Fibroblast of lung (primary cell): ENCODE data around the gene AP3D1. TPM values are rescaled to one million over a fixed set of nuclear protein-coding genes. Genes with fewer than 3 reads are reported as not detected.
A peak's percentile ranks its signal among the peaks of the same experiment; 100 is the strongest.

ENCODE experiments used
- DNase-seq, 2 donors: peaks; one replicate each; pipeline versions ENCODE4 v3.0.0 to v3.0.0-alpha.2; 2010; ENCODE audit warnings: low read depth in 2 of 2
- H2AFZ ChIP-seq: 2 replicates; pipeline ENCODE4 v1.5.1; 2012; ENCODE audit warnings: low read length, control low read depth, inconsistent platforms
- H3K27ac ChIP-seq: 2 replicates; pipeline ENCODE4 v1.5.1; 2011; ENCODE audit warnings: low read length, control low read depth; ENCODE audit not compliant: insufficient read depth
- H3K27me3 ChIP-seq: 2 replicates; pipeline ENCODE4 v1.5.1; 2011; ENCODE audit warnings: mild to moderate bottlenecking, low read length; ENCODE audit not compliant: control insufficient read depth, insufficient read depth
- H3K36me3 ChIP-seq: 2 replicates; pipeline ENCODE4 v1.5.1; 2011; ENCODE audit warnings: low read length; ENCODE audit not compliant: control insufficient read depth, insufficient read depth
- H3K4me1 ChIP-seq: 2 replicates; pipeline ENCODE4 v1.5.1; 2011; ENCODE audit warnings: low read length; ENCODE audit not compliant: control insufficient read depth, insufficient read depth; ENCODE audit errors: extremely low read depth
- H3K4me2 ChIP-seq: 2 replicates; pipeline ENCODE4 v1.5.1; 2011; ENCODE audit warnings: low read length, control low read depth; ENCODE audit not compliant: insufficient read depth; ENCODE audit errors: extremely low read depth
- H3K4me3 ChIP-seq, 4 experiments: fragments of 200-600 bp in 1 of 4; sonication (generic) in 1 of 4; replicated peaks in 1 of 4; 2 replicates each; pipeline ENCODE4 v1.5.1; 2011 to 2016; ENCODE audit warnings: low read length in 4 of 4, low read depth in 3 of 4, mild to moderate bottlenecking in 3 of 4, control low read depth in 2 of 4, inconsistent platforms in 1 of 4, mixed read lengths in 1 of 4; ENCODE audit not compliant: insufficient read depth in 1 of 4; ENCODE audit errors: control extremely low read depth in 1 of 4
- H3K79me2 ChIP-seq: 2 replicates; pipeline ENCODE4 v1.5.1; 2012; ENCODE audit warnings: mild to moderate bottlenecking, low read length, inconsistent platforms; ENCODE audit not compliant: control insufficient read depth, insufficient read depth
- H3K9ac ChIP-seq: 2 replicates; pipeline ENCODE4 v1.5.1; 2011; ENCODE audit warnings: mild to moderate bottlenecking, low read length, control low read depth; ENCODE audit not compliant: insufficient read depth
- H3K9me3 ChIP-seq: 2 replicates; pipeline ENCODE4 v1.5.1; 2012; ENCODE audit warnings: low read depth, low read length; ENCODE audit not compliant: control insufficient read depth, insufficient read depth
- H4K20me1 ChIP-seq: 2 replicates; pipeline ENCODE4 v1.5.1; 2011; ENCODE audit warnings: low read length; ENCODE audit not compliant: control insufficient read depth, insufficient read depth; ENCODE audit errors: extremely low read depth
- EZH2 ChIP-seq: IDR thresholded peaks from 2 replicates; pipeline ENCODE4 v1.5.1; 2012; ENCODE audit warnings: low read length, control low read depth, mild to moderate bottlenecking; ENCODE audit errors: missing control alignments
- polyA plus RNA-seq, 2 donors: library from polyadenylated mRNA; depleted of rRNA in 1 of 2; stranded (reverse) in 1 of 2; unstranded in 1 of 2; fragments of >200 nt; gene quantifications; 2 replicates each; pipeline ENCODE4 v1.2.1, GENCODE V29; 2011 to 2012; ENCODE audit warnings: missing spikeins in 1 of 2
- total RNA-seq: library from RNA; depleted of rRNA; stranded (reverse); fragments of >200 nt; gene quantifications from 2 replicates; pipeline ENCODE4 v1.2.1, GENCODE V29; 2014
- TF ChIP-seq, protein P1 (sequence below), 2 donors: IDR thresholded peaks in 1 of 2; conservative IDR thresholded peaks in 1 of 2; 1 replicate in 1 of 2; 2 replicates in 1 of 2; pipeline ENCODE4 v1.5.1; 2011 to 2012; ENCODE audit warnings: low read length in 2 of 2, control low read depth in 1 of 2, inconsistent platforms in 1 of 2, low read depth in 1 of 2, mild to moderate bottlenecking in 1 of 2

AP3D1 gene
- total and polyA plus RNA-seq, 2 donors (not counting 1 experiment from before 2014, with no cell fraction given) = 68.0 to 99.9 TPM

DNA sequence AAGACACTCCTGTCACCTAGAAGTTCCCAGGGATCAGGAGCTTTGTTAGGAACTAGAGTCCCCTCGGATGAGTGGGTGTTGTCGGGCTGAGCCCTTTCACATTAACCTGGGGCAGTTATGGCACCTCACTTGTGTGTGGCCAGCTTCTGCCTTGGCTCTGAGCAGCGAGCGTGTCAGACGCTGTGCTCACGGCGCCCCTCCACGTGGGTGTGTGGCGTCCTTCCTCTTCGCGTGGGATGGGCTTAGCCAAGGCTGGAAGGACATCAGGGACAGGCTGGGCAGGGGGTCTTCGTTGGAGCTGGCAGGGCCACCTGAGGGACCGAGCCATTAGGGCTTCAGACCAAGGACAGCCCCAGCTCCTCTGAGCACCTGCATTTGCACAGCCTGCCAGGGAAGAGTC, 35.8 kb upstream of the AP3D1 start:
- Histone ChIP-seq H2AFZ (no peak overlapping the region), H3K4me1 (peaks cover 34% of the 10 kb centered on the region), H3K4me3 (no peak overlapping the region), H3K9ac (peak overlapping the region; percentile 1), H3K27ac (peak overlapping the region; percentile 75), H3K36me3 (peaks cover 39% of the 10 kb centered on the region), H4K20me1 (no peaks in the 10 kb centered on the region), H3K4me2 (no peak overlapping the region), H3K79me2 (peaks cover 80% of the 10 kb centered on the region), H3K27me3 (no peaks in the 10 kb centered on the region), H3K9me3 (no peaks in the 10 kb centered on the region)
- TF ChIP-seq EZH2 = no peak
- TF ChIP-seq, protein P1, sequence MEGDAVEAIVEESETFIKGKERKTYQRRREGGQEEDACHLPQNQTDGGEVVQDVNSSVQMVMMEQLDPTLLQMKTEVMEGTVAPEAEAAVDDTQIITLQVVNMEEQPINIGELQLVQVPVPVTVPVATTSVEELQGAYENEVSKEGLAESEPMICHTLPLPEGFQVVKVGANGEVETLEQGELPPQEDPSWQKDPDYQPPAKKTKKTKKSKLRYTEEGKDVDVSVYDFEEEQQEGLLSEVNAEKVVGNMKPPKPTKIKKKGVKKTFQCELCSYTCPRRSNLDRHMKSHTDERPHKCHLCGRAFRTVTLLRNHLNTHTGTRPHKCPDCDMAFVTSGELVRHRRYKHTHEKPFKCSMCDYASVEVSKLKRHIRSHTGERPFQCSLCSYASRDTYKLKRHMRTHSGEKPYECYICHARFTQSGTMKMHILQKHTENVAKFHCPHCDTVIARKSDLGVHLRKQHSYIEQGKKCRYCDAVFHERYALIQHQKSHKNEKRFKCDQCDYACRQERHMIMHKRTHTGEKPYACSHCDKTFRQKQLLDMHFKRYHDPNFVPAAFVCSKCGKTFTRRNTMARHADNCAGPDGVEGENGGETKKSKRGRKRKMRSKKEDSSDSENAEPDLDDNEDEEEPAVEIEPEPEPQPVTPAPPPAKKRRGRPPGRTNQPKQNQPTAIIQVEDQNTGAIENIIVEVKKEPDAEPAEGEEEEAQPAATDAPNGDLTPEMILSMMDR (conservative IDR thresholded peaks at IDR 0.05 in 1 of 2, IDR thresholded peaks at IDR 0.05 in 1 of 2; ENCODE audit: low read depth in 1 of 2, low read length in 2 of 2) = no peak
- no peak for DNase-seq

DNA sequence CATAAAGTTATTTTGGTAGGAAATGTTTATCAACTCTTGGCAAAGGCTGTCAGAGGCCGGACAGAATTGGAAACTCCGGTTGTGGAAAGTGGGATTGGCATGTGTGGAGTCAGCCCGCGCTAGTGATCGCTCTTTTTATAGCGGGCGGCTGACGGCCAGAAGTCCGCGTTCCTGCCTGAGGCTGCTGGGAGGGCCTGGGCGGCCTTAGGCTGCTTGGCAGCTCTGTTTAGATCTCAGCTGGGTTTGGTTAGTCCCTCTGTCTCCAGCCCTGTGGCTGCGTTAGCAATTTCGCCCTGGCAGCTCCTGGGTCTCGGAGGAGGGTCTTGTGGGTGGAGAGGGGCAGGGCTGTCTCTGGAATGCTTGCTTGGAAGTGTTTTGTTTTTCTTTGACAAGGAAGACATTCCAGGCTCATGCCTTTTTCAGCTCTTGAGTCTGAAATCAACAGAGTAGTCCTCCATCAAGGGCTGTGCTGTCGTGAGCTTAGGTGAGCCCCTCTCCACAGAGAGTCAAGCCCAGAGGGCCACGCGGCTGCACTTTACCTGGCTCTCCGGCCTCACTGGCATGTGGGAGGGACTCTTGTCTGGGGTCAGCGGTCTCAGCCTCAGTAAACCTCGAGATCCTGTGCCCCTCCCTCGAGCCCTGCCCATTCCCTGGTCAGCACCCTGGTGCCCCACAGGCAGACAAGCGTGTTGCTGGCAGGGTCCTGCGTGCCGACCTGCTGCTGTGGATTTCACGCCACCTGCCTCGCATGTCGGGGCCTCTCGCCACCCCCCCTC, 34.9 kb upstream of the AP3D1 start:
- H3K9me3 ChIP-seq = no peaks in the 10 kb centered on the region
- H3K4me3 ChIP-seq = peak overlapping the region in 3 of 4 experiments; percentile 34 to 47 (median 37)
- no peaks in the 10 kb centered on the region for H3K27me3 ChIP-seq
- H3K27ac ChIP-seq = peak overlapping the region; percentile 75
- peak overlapping the region; percentile 29 for H3K9ac ChIP-seq
- H3K36me3 ChIP-seq = peaks cover 33% of the 10 kb centered on the region
- peaks cover 80% of the 10 kb centered on the region for H3K79me2 ChIP-seq
- peak overlapping the region; percentile 94 for H3K4me2 ChIP-seq
- no peaks in the 10 kb centered on the region for H4K20me1 ChIP-seq
- H2AFZ ChIP-seq = no peak overlapping the region
- peak; percentile 96 to 97 for DNase-seq
- TF ChIP-seq EZH2 = no peak
- peaks cover 34% of the 10 kb centered on the region for H3K4me1 ChIP-seq

DNA sequence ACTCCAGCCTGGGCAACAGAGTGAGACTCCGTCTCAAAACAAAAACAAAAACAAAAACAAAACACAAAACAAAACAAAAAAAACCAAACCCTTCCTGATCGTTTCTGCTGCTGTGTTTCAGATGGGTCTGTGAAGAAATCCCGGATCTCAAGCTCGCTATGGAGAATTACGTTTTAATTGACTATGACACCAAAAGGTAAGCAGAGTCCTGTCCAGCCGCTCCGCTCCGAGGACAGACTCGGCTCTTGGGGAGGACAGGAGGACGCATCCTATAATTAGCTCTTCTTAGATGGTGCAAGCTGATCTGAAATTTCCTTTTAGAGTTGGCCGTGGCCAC, 34.3 kb upstream of the AP3D1 start:
- Histone ChIP-seq H3K4me3 (peak overlapping the region; percentile 28 to 47 (median 36)), H3K4me2 (peak overlapping the region; percentile 86), H3K79me2 (peaks cover 80% of the 10 kb centered on the region), H4K20me1 (no peaks in the 10 kb centered on the region), H3K27me3 (no peaks in the 10 kb centered on the region), H3K36me3 (peaks cover 30% of the 10 kb centered on the region), H3K9me3 (no peaks in the 10 kb centered on the region), H3K9ac (peak overlapping the region; percentile 23), H3K27ac (peak overlapping the region; percentile 75), H3K4me1 (peaks cover 34% of the 10 kb centered on the region), H2AFZ (no peak overlapping the region)
- TF ChIP-seq, protein P1 (conservative IDR thresholded peaks at IDR 0.05 in 1 of 2, IDR thresholded peaks at IDR 0.05 in 1 of 2; ENCODE audit: low read depth in 1 of 2, low read length in 2 of 2) = no peak
- TF ChIP-seq EZH2 = no peak
- DNase-seq = no peak
